Hepatic stellate cell (primary cell): Measurements from ENCODE around the gene FGGY.

ENCODE experiments used
- DNase-seq: peaks from one replicate; pipeline ENCODE4 v3.0.0; 2011; ENCODE audit warnings: low spot score

FGGY gene

DNA sequence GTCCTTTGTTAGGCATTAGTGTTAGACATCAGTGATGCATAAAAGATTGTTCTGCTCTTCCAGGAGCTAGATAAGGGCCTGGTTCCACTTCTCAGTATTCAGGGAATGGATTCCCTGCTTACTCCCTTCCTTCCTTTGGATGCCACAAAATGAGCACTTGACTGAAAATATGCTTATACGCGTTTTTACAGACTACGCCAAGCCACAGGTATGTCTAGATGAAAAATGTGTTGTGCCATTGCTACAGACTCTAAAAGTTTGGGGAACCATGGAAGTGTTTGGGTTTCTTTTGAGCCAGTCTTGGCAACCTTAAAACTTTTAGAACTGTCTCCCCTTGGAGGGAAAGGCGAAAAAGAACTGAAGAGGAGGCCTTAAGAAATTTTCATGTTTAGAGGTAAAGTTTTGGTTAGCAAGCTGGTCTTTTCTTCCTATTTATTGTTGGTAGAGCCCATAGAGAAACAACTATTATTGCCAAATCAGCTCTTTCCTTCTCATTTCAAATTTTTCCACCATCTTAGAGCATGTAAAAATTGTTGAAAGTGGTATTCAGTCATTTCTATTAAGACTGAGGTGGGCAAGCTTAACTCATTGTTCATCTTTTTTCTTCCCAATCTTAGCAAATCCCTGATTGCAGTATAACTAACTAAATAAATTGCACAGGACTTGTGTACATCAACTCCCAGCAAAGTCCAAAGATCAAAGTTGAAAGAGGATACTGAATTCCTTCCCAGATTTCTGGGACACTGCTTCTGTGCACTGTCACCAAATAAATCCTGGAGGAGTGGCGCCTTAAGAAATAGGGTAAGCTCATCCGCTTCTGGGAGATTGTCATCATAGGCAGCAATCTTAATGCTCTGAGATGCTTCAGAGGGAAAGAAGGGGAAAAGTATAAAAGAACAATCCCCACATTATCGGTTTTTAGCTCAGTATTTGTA is 18.9 kb downstream of the FGGY start:
- DNase-seq, result no peak

DNA sequence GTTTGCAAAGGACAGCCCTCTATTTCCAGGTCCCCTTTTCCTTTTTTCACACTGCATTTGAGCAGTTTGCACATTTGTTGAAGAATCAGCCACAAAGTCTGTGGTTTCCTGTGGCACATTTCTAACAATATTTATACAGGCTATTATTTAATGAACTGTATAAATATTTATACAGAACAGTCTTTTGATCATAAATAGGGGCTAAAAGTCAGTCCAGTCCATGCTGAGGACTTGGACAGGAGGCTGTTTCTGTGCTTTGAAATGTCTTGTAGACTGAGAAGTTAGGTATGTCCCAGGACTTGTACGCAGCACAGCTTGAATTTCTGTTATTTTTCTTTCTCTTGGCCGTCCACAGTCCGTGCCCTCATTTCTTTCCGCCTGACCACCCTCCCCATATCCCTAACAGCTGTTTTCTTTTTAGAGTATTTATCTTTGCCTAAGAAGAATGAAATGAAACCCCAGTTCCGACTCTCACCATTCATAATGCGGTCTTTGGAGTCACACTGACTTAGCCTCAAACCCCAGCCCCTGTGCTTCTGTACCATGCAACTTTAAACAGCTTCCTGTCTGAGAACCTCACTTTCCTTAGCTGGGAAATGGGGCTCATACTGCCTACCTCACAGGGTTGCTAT is 19.7 kb downstream of the FGGY start:
- DNase-seq, result no peak

DNA sequence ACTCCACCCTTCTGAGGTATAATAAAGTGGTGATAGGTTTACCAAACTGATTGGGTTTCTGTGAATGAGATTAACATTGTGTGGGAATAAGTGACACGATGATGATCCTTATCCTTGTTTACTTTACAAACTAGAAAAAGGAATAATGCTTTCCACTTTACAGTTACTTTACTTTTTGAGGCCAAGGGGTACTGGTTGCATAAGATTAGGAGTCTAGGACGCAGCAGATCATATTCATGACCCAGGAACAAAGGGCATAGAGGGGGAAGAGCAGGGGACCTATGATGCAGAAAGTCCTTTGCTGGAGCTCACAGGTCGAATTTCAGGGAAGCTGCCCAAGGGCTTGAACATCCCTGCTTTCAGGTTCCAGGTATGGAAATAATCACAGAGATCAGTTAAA is 20.4 kb downstream of the FGGY start:
- DNase-seq, result no peak

DNA sequence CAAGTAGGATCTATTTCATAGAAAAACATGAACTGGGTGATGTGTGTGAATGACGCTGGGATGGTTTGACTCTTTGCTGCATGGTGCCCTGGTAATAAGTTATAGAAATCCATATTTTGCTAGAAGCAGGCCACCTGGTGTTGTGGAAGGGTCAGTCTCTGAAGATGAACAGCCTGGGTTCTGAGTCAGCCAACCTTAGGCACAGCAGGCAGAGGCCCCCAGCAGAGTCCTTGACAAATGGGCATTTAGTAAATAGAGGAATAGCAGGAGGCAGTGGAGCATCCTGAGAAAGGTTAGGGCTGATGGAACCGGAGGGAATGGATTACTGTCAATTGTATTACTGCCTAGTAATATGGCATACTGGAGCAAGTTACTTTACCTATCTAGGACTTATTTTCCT is 20.9 kb downstream of the FGGY start:
- DNase-seq, result no peak

DNA sequence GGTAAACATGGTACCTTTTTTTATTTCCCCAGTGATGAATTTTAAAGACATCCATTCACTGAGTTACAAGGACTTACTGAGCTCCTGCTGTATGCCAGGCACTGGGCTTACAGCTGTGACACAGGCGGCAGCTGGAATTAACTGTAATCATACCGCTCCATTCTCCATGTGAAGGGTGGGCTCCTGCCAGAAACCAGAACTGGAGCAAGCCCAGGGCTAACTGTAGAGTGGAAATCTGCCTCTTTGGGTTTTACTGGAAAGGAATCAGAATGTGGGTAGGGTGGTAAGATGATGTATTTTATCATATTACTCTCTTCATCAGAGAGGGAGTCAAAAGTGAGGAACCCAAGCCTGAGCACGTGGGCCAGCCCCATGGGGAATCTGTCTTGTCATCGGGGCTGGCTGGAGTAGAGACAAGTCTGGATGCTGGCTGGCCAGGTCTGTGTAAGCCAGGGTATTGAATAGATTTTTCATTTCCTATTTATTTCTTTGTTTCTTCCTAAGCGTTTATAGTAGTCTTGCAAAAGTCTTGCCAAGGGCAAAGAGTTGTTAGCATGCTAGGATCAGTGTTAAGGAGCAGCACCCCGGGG is 21.5 kb downstream of the FGGY start:
- DNase-seq, result no peak

DNA sequence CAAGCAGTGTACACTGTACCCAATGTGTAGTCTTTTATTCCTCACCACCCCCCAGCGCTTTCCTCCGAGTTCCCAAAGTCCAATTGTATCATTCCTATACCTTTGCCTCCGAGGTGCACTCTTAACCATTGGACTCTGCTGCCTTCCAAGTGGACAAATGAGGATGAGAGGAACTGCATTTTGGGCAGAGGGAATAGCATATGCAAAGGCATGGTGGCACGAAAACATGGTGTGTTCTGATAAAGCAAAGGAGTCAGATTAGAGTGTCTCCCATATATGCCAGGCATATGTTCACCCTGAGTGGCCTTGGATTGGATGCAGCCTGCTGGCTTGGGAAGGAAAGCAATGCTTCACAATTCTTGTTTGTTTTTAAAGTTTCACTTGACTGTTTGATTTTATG is 25.5 kb downstream of the FGGY start:
- no peak for DNase-seq

DNA sequence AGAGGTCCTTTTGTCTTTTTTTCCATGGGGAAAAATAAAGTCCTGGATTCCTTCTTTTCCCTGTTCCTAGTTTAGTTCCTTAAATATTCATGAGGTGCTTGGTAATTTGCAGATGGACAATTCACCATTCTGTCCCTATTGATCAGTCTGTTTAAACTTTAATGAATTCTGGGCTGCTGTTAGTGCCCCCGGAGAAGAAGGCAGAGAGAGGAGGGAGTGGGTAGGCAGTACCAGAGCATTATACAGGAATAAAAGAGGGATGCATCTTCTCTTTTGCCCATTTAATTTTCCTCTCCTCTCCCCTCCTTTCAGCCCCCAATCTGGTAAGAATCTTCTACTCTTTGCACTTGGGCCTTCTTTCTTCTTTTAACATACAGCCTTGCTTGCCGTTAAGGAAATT is 25.9 kb downstream of the FGGY start:
- no peak for DNase-seq

DNA sequence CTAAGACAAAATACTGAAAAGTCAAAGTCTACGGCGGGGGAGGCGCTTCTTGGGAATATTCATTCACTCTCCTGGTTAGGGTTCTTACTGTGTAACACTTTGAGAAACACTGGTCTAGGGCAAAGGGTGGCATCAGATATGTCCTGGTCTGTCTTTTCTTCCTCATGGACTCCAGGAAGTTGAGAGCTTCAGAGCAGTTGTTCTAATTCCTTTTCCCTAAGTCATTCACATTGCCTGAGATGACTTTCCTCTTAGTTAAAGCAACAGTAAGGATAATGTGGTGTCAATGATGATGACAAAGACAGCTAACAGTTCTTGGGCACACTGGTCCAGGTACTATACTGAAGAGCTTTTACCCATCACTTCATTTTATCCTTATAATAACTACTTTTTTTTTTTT is 27.0 kb downstream of the FGGY start:
- peak; percentile 21 for DNase-seq

DNA sequence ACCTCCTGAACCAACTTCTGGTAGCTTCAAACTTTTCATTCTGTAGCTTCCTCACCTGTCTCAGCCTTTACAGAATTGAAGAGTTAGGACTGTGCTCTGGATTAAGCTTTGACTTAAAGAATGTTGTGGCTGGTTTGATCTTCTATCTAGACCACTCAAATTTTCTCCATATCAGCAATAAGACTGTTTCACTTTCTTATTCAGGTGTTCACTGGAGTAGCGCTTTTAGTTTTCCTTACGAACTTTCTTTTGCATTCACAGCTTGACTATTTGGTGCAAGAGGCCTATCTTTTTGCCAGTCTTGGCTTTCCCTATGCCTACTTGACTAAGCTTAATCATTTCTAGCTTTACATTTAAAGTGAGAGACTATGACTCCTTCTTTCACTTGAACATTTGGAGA is 31.5 kb downstream of the FGGY start:
- no peak for DNase-seq

DNA sequence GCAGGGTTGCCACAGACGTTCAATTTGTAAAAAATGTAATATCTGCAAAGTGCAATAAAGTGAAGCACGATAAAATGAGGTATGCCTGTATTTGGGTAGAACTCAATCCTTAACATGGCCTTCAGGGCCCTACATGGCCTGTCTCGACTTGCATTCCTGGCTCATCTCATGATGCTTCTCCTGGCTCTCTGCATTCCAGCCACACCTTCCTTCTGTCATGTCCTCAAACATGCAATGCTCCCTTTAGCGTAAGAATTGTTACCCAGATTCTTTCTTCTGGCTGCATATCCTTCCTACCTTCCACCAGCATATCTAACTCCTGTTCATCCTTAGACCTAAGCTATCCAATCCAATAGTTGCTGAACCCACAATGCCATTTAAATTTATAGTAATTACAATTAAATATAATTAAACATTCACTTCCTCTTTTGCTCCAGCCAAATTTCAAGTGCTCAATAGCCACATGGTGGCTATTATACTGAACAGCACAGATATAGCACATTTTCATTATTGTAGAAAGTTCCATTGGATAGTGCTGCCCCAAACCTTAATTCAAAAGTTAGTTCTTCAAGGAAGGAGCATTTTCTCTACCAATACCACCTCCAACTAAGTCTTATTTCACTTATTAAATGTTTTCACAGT is 32.6 kb downstream of the FGGY start:
- DNase-seq, result no peak

DNA sequence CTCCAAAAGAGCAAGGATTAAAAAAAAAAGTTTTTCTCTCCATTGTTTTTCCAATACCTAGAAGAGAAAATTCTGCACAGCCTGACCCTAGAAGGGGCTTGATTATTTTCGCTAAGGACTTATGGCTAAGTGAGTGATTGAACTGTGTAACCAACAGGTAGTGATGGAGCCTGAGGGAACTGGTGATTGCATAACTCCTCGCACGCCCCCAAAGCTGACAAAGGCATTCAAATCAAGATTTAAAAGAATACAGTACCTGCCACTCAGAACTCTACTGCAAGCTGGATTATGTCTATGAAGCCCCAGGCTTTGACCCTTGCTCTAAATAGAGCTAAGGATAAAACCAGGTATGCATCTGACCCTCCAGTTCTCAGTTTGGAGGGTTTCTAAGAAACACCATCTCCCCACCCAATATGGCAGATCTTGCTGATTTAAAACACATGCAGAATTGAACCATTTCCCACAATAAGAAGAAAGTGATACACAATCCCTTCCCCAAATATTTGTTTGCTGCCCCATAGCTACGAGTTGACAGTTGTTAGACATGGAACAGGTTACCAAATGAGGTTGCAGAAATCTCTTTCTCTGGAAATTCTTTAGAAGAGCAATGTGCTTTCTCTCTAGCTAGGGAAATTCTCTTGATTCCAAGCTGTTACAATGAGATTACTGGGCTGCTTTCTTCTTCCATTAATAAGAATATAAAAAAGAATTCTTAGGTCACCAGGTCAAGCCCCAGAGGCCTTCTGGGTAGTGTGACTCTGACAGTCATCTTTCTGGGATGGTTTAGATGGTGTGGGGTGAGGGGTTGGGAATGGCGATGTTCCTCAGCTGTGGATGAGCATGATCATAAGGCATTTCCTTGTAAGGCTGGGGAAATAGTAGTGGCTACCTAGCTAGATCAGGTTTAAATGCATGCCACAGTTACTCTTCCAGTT is 35.1 kb downstream of the FGGY start:
- peak; percentile 14 for DNase-seq

DNA sequence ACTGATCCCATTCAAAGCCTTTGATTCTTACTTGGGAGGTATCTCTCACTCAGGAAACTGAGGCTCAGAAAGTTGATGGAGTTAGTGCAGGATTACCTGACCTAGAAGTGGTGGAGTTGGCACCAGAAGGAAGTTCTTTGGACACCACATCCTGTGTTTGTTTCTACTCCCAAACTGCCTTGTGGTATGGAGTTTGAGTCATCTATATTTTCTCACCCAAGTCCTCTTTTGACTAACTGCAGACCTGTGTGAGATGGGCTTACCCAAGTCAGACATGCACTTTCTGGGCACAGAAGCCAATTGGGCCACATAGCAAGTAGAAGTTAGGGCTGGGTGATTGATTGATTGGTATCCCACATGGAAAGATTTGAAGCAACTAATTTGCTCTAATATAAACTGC is 36.1 kb downstream of the FGGY start:
- DNase-seq, result no peak

DNA sequence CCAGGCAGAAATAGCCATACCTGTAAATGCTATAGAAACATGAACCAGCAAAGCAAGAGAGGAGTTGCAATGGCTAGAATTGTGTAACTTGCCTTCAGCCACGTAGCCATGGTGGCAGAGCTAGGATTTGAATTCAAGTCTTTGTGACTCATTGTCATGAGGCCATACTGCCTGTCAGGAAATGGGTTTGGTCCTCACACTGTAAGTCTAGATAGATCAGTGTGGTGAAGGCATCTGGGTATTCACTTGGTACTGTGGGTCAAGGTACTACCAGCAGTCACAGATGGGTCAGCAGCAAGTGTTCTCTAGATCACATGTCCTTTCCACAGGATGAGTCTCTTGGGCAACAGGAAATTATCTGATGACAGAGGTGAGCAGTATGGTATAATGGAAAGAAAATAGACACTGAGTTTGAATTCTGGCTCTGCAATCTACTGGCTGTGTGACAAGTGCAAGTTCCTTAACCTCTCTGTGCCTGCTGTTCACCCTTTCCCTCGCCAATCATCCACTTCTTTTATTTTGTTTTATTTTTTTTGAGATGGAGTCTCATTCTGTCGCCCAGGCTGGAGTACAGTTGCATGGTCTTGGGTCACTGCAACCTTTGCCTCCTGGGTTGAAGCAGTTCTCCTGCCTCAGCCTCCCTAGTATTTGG is 36.9 kb downstream of the FGGY start:
- no peak for DNase-seq

DNA sequence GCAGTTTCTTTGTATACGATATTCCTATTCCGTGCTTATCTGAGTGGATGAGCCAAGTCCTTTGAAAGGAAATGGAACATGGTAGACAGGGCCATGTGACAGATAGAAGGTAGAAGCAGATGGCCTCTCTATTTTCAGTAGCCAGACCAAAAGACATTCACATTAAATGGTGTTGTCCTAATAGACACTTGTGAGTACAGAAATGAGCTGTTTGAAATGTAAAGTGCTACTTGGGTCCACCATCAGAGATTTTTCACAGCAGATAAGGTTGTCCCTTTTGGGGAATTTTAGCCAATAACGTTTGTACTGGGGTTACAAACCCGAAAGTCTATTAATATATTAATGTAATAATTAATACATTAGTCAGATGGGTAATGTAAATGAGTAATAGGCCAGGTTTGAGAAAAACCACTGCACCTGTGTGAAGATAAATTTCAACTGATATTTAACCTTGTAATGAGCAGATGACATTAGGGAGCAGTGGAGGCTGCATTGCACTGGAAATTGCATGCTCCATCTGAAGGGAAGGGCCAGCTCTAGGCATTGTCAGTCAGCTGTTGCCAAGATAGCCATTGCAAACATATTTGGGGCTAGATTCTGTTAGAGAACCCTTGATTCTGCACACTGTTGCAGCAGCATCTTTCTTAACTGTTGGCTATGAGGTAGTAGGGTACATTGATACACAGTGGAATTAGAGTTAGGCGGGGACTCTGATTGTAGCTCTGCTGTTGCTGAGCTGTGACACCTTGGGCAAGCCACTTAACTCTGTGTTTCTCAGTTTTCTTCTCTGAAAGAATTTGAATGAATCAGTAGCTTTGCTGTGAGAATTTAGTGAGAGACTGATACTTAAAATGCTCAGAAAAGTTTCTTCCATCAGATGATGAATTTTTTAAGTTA is 43.8 kb downstream of the FGGY start:
- no peak for DNase-seq

DNA sequence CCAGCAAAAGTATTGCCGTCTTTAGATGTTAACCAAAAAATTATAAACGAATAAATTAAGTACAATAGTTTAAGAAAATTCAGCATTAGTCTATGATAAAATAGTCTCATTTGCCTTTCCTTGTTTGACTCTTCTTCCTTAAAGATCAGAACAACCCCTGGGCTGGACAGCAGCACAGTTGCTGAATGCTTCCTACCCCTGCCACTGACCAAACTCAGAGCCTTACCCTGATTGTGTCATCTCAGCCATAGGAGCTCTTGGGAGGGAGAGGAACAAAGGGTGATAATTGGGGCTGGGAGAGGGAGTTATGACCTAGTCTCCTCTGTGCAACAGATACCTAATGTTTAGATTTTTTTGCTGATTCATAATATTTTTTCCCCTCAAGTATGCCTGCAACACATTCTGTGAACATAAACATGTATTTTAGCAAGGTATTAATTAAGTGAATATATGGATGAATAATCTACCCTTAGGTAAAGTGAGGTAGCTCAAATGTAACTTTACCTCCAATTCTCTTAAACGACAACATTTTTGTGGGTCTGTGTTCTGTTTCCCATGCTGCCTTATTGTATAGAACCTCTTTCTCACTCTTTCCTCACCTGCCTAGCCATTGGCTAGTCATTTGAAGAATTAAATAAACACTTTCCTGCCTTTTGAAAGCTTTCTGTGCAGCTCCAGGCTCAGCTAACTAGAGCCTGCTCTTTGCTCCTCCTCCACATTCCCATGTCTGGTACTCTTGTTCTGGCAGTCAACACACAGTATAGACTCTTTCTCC is 46.1 kb downstream of the FGGY start:
- no peak for DNase-seq

DNA sequence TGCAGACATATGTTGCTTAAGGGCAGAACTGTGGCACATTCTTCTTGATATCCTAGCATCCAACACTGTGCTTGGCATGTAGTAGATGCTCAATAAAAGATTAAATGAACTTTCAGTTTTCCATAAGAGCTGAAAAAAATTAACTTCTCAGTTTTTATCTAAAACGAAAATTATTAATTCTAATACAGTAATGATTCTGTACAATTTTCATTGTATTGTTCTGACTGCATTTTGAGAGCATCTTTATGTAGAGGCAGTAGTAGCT is 46.6 kb downstream of the FGGY start:
- DNase-seq, result no peak

DNA sequence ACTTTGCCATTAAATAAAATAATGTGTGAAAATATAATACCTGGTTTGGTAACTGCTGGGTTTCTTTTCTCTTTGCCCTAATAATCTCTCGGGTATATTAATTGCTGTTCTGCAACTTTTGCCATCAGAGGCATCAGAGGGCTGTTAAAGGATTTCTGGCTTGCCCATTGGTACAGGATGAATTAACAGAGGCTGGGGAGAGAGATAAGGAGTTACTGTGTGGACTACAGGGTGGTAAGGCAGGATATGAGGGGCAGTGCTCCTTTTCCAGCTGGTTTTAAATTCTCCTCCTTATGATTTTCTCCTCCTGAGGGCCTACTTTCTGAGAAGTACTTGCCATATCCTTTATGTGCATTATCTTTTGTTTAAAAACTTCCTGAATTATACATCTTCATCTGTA is 48.3 kb downstream of the FGGY start:
- no peak for DNase-seq

DNA sequence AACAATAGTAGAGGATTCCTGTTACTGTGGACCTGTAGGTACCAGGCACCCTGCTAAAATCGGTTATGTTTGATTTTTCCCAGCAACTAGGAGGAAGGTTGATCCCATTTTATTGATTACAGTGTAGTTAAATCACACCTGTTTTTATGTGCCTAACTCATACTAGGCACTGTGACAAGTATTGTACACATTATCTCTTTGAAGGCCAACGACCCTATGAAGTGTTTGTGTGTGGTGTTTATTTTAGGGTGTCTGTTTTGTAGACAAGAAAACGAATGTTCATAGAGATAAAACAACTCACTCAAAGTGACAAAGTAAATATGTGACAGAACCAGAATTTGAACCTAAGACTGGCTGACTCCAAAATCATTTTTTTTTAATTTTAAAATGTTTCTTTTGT is 49.5 kb downstream of the FGGY start:
- DNase-seq, result no peak

DNA sequence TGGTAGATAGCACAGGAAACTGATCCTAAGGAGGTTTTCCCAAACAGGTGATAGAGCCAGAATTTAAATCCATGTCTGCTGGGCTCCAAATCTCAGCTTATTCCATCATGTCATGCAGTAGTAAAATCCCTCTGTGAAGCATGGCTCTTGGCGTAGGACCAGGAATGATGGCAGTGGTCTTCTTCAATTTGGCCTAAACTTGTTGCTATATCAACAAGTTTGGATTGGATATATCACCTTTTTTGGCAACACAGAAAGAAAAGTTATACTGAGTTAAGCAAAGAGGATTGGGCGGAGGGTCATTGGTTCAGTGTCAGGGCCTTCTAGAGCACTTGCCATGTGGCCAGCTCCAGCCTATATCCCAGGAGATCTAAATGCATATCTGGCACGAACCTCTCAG is 52.2 kb downstream of the FGGY start:
- DNase-seq, result no peak

DNA sequence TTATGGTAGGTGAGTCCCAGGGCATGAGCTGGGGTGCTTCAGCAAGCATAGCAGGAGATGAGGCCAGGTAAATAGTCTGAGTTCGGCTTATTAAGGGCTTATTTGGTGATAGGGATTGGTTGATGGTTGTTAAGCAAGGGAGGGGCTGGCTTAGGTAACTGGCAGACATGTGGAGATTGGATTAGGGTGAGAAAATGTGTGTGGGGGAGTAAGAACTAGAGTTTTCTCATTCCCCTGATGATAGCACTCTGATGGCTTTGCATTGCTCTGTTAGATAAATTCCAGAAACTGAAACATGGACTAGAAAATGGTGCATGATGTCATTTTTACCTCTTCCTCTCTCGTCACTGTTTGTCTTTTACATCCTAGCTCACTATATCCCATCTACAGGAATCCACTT is 53.6 kb downstream of the FGGY start:
- no peak for DNase-seq
